ENCODE measurements around the gene TSGA10IP.

GRCh38 chr11:65903068-65903481 is 42.2 kb upstream of the TSGA10IP start:
- TF ChIP-seq, protein P1, sequence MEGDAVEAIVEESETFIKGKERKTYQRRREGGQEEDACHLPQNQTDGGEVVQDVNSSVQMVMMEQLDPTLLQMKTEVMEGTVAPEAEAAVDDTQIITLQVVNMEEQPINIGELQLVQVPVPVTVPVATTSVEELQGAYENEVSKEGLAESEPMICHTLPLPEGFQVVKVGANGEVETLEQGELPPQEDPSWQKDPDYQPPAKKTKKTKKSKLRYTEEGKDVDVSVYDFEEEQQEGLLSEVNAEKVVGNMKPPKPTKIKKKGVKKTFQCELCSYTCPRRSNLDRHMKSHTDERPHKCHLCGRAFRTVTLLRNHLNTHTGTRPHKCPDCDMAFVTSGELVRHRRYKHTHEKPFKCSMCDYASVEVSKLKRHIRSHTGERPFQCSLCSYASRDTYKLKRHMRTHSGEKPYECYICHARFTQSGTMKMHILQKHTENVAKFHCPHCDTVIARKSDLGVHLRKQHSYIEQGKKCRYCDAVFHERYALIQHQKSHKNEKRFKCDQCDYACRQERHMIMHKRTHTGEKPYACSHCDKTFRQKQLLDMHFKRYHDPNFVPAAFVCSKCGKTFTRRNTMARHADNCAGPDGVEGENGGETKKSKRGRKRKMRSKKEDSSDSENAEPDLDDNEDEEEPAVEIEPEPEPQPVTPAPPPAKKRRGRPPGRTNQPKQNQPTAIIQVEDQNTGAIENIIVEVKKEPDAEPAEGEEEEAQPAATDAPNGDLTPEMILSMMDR (optimal IDR thresholded peaks at IDR 0.05 in 1 of 3, IDR thresholded peaks at IDR 0.05 in 1 of 3, conservative IDR thresholded peaks at IDR 0.05 in 1 of 3; ENCODE audit: extremely low read depth in 1 of 3, insufficient read depth in 2 of 3, low read length in 3 of 3), result no peak
- no peak for TF ChIP-seq EZH2 (IDR thresholded peaks at IDR 0.05; ENCODE audit: low read length)

Measured in keratinocyte (primary cell).